COLO668 (cell line): ENCODE data around the gene HOXA3.

ENCODE experiments used
- DNase-seq: peaks from one replicate; lab custom pipeline; 2025; ENCODE audit not compliant: unreplicated experiment; lab: John Stamatoyannopoulos, UW

The HOXA3 gene

GRCh38 chr7:27064159-27064558 is 88.2 kb downstream of the HOXA3 start:
- no peak for DNase-seq

- no peak for DNase-seq
Observed at GRCh38 chr7:27062946-27063345, 89.4 kb downstream of the HOXA3 start.
